A549 (cell line): ENCODE data around the gene HABP2. TPM values are rescaled to one million over a fixed set of nuclear protein-coding genes. Genes with fewer than 3 reads are reported as not detected.

Source experiments
- ATAC-seq, 2 experiments: fragments of 200-7000 bp in 1 of 2; fragments of >200 bp in 1 of 2; cut with Nextera tagmentation in 1 of 2; cut with Tn5 transposase in 1 of 2; 3 replicates each; pipeline versions ENCODE4 v1.8.0 to v1.9.1; 2018 to 2020; ENCODE audit warnings: mild to moderate bottlenecking in 1 of 2, moderate library complexity in 1 of 2
- CTCF ChIA-PET: fragments of 300-600 bp; sonication (Branson Sonifier 250); formaldehyde crosslinking; extraction: SDS; loops from one replicate; lab custom pipeline; 2021; ENCODE audit warnings: antibody characterized with exemption, inconsistent platforms; lab: Yijun Ruan, JAX
- POLR2A ChIA-PET: fragments of 350-600 bp; formaldehyde crosslinking; extraction: SDS; loops from one replicate; lab custom pipeline; 2021; ENCODE audit warnings: antibody characterized with exemption, inconsistent platforms; lab: Yijun Ruan, JAX
- DNase-seq, 2 experiments: peaks; one replicate each; pipeline versions ENCODE4 v3.0.0 to v3.0.0-alpha.2; 2011 to 2016; ENCODE audit warnings: low read depth in 1 of 2, low spot score in 1 of 2
- FAIRE-seq: peaks from 2 replicates; lab custom pipeline; 2011; peaks lifted over from hg19 to GRCh38; lab: Jason Lieb, UNC
- H3K27ac ChIP-seq, 2 experiments: fragments of >200 bp; sonication (Bioruptor Twin); formaldehyde crosslinking; 3 replicates each; pipeline ENCODE4 v1.5.1; 2016 to 2017
- H3K4me1 ChIP-seq: fragments of >200 bp; sonication (Bioruptor Twin); formaldehyde crosslinking; 3 replicates; pipeline ENCODE4 v1.6.1; 2016
- H3K4me2 ChIP-seq: fragments of >200 bp; sonication (Bioruptor Twin); formaldehyde crosslinking; 3 replicates; pipeline ENCODE4 v1.6.1; 2016
- H3K4me3 ChIP-seq: fragments of >200 bp; sonication (Bioruptor Twin); formaldehyde crosslinking; 3 replicates; pipeline ENCODE4 v1.5.1; 2016
- H3K9me3 ChIP-seq: fragments of >200 bp; sonication (Bioruptor Twin); formaldehyde crosslinking; 3 replicates; pipeline ENCODE4 v1.6.1; 2016
- CBX8 ChIP-seq: fragments of 200-600 bp; sonication (generic); IDR thresholded peaks from 2 replicates; pipeline ENCODE4 v1.6.1; 2016
- CEBPB ChIP-seq, 2 experiments: fragments of >200 bp in 1 of 2; sonication (Bioruptor Twin) in 1 of 2; formaldehyde crosslinking in 1 of 2; IDR thresholded peaks; 2 replicates each; pipeline ENCODE4 v1.6.1; 2012 to 2016
- ESRRA ChIP-seq: fragments of 150-350 bp; IDR thresholded peaks from 2 replicates; pipeline ENCODE4 v1.6.1; 2014; ENCODE audit warnings: mild to moderate bottlenecking, low read length, borderline replicate concordance
- HDAC2 ChIP-seq: fragments of 200-600 bp; sonication (generic); IDR thresholded peaks from 2 replicates; pipeline ENCODE4 v1.6.1; 2016
- HEYL ChIP-seq: fragments of 250-450 bp; sonication (Bioruptor Pico); IDR thresholded peaks from 2 replicates; pipeline ENCODE4 v1.8.0; 2021; ENCODE audit warnings: mild to moderate bottlenecking, moderate library complexity
- HOXA7 ChIP-seq: fragments of 250-450 bp; sonication (Bioruptor Pico); IDR thresholded peaks from 2 replicates; pipeline ENCODE4 v1.5.0; 2020; ENCODE audit warnings: mild to moderate bottlenecking, moderate library complexity
- JUN ChIP-seq, 2 experiments: fragments of >200 bp; sonication (Bioruptor Twin); formaldehyde crosslinking; IDR thresholded peaks; 2 replicates in 1 of 2; 3 replicates in 1 of 2; pipeline ENCODE4 v1.6.1; 2016 to 2017
- JUNB ChIP-seq: fragments of >200 bp; sonication (Bioruptor Twin); formaldehyde crosslinking; IDR thresholded peaks from 2 replicates; pipeline ENCODE4 v1.6.1; 2016
- KDM1A ChIP-seq: fragments of 200-600 bp; sonication (generic); IDR thresholded peaks from 2 replicates; pipeline ENCODE4 v1.6.1; 2016; ENCODE audit warnings: low read depth, mild to moderate bottlenecking
- MYC ChIP-seq: IDR thresholded peaks from 2 replicates; pipeline ENCODE4 v1.6.1; 2012; ENCODE audit warnings: mild to moderate bottlenecking, inconsistent platforms, low read length, improper control_type of control experiment, borderline replicate concordance
- NFE2L2 ChIP-seq: fragments of 150-350 bp; conservative IDR thresholded peaks from 2 replicates; pipeline ENCODE4 v1.6.1; 2014; ENCODE audit warnings: low read length
- PHF8 ChIP-seq: fragments of 200-600 bp; sonication (generic); IDR thresholded peaks from 2 replicates; pipeline ENCODE4 v1.6.1; 2016; ENCODE audit warnings: low read depth, mild to moderate bottlenecking, antibody characterized with exemption, moderate library complexity, borderline replicate concordance
- POLR2A ChIP-seq: IDR thresholded peaks from 2 replicates; pipeline ENCODE4 v1.6.1; 2012; ENCODE audit warnings: mild to moderate bottlenecking, low read length
- RAD21 ChIP-seq, 2 experiments: fragments of >200 bp in 1 of 2; sonication (Bioruptor Twin) in 1 of 2; formaldehyde crosslinking in 1 of 2; IDR thresholded peaks in 1 of 2; conservative IDR thresholded peaks in 1 of 2; 2 replicates in 1 of 2; 3 replicates in 1 of 2; pipeline ENCODE4 v1.6.1; 2012 to 2018; ENCODE audit warnings: inconsistent platforms in 1 of 2
- RARB ChIP-seq: fragments of 250-450 bp; sonication (Bioruptor Pico); IDR thresholded peaks from 2 replicates; pipeline ENCODE4 v1.8.0; 2021; ENCODE audit warnings: mild to moderate bottlenecking, moderate library complexity
- RNF2 ChIP-seq: fragments of 200-600 bp; sonication (generic); IDR thresholded peaks from 2 replicates; pipeline ENCODE4 v1.6.1; 2016; ENCODE audit warnings: low read depth, mild to moderate bottlenecking, antibody characterized with exemption, moderate library complexity, borderline replicate concordance
- SMC3 ChIP-seq: fragments of >200 bp; sonication (Bioruptor Twin); formaldehyde crosslinking; IDR thresholded peaks from 3 replicates; pipeline ENCODE4 v1.6.1; 2018; ENCODE audit warnings: inconsistent platforms
- ZFP36 ChIP-seq: fragments of 450-650 bp; IDR thresholded peaks from 2 replicates; pipeline ENCODE4 v1.6.1; 2014; ENCODE audit warnings: borderline replicate concordance; ENCODE audit not compliant: partially characterized antibody
- ZNF302 ChIP-seq: fragments of 250-450 bp; sonication (Bioruptor Pico); IDR thresholded peaks from 2 replicates; pipeline ENCODE4 v1.9.0; 2021; ENCODE audit warnings: inconsistent platforms, mild to moderate bottlenecking, moderate library complexity
- ZSCAN20 ChIP-seq: fragments of 250-450 bp; sonication (Bioruptor Pico); IDR thresholded peaks from 2 replicates; pipeline ENCODE4 v1.8.0; 2022; ENCODE audit warnings: mild to moderate bottlenecking, moderate library complexity
- WGBS: methylation state at CpG from one replicate; pipeline ENCODE4 v1.1.6; 2017; ENCODE audit errors: missing lambda C conversion rate; 5-methylcytosine and 5-hydroxymethylcytosine counted together
- polyA plus RNA-seq, 4 experiments: library from polyadenylated mRNA; depleted of rRNA in 3 of 4; stranded (reverse); fragments of >200 nt; fragmentation: RNase III in 1 of 4; extraction: RNeasy Plus Mini Kit Qiagen cat#74134 plus additional on column Dnase treatment in 1 of 4; gene quantifications; 2 replicates in 3 of 4; 3 replicates in 1 of 4; pipeline ENCODE4 v1.2.3, GENCODE V29; 2011 to 2017
- TF ChIP-seq, protein P1 (sequence below): fragments of 250-450 bp; sonication (Bioruptor Pico); IDR thresholded peaks from 2 replicates; pipeline ENCODE4 v1.5.0; 2021; ENCODE audit warnings: mild to moderate bottlenecking, moderate library complexity, borderline replicate concordance
- TF ChIP-seq, protein P2 (sequence below): fragments of >200 bp; sonication (Bioruptor Twin); formaldehyde crosslinking; IDR thresholded peaks from 3 replicates; pipeline ENCODE4 v1.5.1; 2016
- TF ChIP-seq, protein P3 (sequence below): fragments of 200-600 bp; sonication (generic); IDR thresholded peaks from 2 replicates; pipeline ENCODE4 v1.6.1; 2016; ENCODE audit warnings: antibody characterized with exemption, mild to moderate bottlenecking, moderate library complexity
- TF ChIP-seq, protein P4 (sequence below): IDR thresholded peaks from 2 replicates; pipeline ENCODE4 v1.6.1; 2012
- TF ChIP-seq, protein P5 (sequence below): IDR thresholded peaks from 2 replicates; pipeline ENCODE4 v1.6.1; 2012

Gene HABP2
- polyA plus RNA-seq, 2 of the 4 experiments (the other 2 are of a cell fraction) = 0.17 to 0.97 TPM

DNA sequence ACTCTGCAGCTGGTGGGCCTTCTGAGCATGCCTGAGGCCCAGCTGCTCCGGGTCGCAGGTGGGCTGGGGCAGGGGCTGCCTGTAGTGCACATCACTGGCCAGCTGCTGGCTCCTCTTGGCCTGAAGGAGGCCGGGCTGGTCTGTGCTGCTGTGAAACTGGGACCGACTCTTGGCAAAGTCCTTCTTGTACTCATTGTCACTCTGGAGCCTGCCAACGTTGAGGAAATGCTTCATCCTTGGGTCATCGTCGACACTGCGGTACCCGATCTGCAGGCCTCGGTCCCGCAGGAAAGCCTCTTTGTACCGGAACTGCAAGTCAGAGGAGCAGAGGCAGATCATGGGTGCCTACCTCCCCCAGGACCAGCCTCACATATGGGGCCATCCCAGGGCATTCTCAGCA is 37.7 kb downstream of the HABP2 start (continued):
- TF ChIP-seq, protein P1, sequence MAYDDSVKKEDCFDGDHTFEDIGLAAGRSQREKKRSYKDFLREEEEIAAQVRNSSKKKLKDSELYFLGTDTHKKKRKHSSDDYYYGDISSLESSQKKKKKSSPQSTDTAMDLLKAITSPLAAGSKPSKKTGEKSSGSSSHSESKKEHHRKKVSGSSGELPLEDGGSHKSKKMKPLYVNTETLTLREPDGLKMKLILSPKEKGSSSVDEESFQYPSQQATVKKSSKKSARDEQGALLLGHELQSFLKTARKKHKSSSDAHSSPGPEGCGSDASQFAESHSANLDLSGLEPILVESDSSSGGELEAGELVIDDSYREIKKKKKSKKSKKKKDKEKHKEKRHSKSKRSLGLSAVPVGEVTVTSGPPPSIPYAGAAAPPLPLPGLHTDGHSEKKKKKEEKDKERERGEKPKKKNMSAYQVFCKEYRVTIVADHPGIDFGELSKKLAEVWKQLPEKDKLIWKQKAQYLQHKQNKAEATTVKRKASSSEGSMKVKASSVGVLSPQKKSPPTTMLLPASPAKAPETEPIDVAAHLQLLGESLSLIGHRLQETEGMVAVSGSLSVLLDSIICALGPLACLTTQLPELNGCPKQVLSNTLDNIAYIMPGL (CRISPR knock-in tag) = no peak
- TF ChIP-seq POLR2A (no peak), CBX8 (no peak), ZNF302 (no peak)
- TF ChIP-seq, all 56 proteins: peak for 0

- ChIA-PET CTCF (interaction anchor here (0.6 kb wide), 1 partner anchor 714 kb away, joined by 3 read pairs; no protein-coding TSS in a partner anchor), POLR2A (no interaction called here)
- DNase-seq (no peak), FAIRE-seq (no peak), ATAC-seq (no peak)
- TF ChIP-seq NFE2L2 (no peak), HDAC2 (no peak), ZNF302 (no peak), SMC3 (no peak)
- TF ChIP-seq, protein P2, sequence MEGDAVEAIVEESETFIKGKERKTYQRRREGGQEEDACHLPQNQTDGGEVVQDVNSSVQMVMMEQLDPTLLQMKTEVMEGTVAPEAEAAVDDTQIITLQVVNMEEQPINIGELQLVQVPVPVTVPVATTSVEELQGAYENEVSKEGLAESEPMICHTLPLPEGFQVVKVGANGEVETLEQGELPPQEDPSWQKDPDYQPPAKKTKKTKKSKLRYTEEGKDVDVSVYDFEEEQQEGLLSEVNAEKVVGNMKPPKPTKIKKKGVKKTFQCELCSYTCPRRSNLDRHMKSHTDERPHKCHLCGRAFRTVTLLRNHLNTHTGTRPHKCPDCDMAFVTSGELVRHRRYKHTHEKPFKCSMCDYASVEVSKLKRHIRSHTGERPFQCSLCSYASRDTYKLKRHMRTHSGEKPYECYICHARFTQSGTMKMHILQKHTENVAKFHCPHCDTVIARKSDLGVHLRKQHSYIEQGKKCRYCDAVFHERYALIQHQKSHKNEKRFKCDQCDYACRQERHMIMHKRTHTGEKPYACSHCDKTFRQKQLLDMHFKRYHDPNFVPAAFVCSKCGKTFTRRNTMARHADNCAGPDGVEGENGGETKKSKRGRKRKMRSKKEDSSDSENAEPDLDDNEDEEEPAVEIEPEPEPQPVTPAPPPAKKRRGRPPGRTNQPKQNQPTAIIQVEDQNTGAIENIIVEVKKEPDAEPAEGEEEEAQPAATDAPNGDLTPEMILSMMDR = no peak
- Histone ChIP-seq H3K4me2 (no peak overlapping the region), H3K4me3 (no peak overlapping the region), H3K27ac (no peak overlapping the region), H3K9me3 (no peaks in the 10 kb centered on the region), H3K4me1 (no peaks in the 10 kb centered on the region)
- 24% methylated on average over 5 of the region's 8 CpGs for WGBS
Measured at GRCh38 chr10:113592380-113592779, 39.5 kb downstream of the HABP2 start.

- Histone ChIP-seq H3K9me3 (no peaks in the 10 kb centered on the region; the same call in 2 of the 3 replicates), H3K4me2 (no peak overlapping the region), H3K4me3 (no peak overlapping the region), H3K27ac (no peak overlapping the region), H3K4me1 (no peaks in the 10 kb centered on the region)
- ATAC-seq (no peak), DNase-seq (no peak), FAIRE-seq (no peak)
- POLR2A ChIA-PET = no interaction called here
- no peak for TF ChIP-seq RARB (CRISPR knock-in tag)
- TF ChIP-seq JUN (IDR thresholded peaks at IDR 0.05) = no peak
- no peak for TF ChIP-seq ZSCAN20 (CRISPR knock-in tag)
- TF ChIP-seq, protein P3, sequence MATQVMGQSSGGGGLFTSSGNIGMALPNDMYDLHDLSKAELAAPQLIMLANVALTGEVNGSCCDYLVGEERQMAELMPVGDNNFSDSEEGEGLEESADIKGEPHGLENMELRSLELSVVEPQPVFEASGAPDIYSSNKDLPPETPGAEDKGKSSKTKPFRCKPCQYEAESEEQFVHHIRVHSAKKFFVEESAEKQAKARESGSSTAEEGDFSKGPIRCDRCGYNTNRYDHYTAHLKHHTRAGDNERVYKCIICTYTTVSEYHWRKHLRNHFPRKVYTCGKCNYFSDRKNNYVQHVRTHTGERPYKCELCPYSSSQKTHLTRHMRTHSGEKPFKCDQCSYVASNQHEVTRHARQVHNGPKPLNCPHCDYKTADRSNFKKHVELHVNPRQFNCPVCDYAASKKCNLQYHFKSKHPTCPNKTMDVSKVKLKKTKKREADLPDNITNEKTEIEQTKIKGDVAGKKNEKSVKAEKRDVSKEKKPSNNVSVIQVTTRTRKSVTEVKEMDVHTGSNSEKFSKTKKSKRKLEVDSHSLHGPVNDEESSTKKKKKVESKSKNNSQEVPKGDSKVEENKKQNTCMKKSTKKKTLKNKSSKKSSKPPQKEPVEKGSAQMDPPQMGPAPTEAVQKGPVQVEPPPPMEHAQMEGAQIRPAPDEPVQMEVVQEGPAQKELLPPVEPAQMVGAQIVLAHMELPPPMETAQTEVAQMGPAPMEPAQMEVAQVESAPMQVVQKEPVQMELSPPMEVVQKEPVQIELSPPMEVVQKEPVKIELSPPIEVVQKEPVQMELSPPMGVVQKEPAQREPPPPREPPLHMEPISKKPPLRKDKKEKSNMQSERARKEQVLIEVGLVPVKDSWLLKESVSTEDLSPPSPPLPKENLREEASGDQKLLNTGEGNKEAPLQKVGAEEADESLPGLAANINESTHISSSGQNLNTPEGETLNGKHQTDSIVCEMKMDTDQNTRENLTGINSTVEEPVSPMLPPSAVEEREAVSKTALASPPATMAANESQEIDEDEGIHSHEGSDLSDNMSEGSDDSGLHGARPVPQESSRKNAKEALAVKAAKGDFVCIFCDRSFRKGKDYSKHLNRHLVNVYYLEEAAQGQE = no peak
- no peak for TF ChIP-seq MYC
- CTCF ChIA-PET = no interaction called here
- WGBS = 52% methylated on average over 13 of the region's 13 CpGs
Measured at GRCh38 chr10:113594652-113595051, 41.8 kb downstream of the HABP2 start.

GRCh38 chr10:113600569-113600968 is 47.7 kb downstream of the HABP2 start:
- peaks cover 13% of the 10 kb centered on the region for H3K9me3 ChIP-seq
- no peak overlapping the region for H3K4me3 ChIP-seq
- POLR2A ChIA-PET = no interaction called here
- H3K4me1 ChIP-seq = no peaks in the 10 kb centered on the region
- no peak for TF ChIP-seq RNF2
- no peak for TF ChIP-seq KDM1A
- TF ChIP-seq, protein P4, sequence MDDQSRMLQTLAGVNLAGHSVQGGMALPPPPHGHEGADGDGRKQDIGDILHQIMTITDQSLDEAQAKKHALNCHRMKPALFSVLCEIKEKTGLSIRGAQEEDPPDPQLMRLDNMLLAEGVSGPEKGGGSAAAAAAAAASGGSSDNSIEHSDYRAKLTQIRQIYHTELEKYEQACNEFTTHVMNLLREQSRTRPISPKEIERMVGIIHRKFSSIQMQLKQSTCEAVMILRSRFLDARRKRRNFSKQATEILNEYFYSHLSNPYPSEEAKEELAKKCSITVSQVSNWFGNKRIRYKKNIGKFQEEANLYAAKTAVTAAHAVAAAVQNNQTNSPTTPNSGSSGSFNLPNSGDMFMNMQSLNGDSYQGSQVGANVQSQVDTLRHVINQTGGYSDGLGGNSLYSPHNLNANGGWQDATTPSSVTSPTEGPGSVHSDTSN = no peak
- TF ChIP-seq ZFP36 = no peak
- TF ChIP-seq HOXA7 (CRISPR knock-in tag) = no peak
- no peak for TF ChIP-seq JUNB
- no peak for TF ChIP-seq PHF8
- no peak for TF ChIP-seq MYC
- no peak for TF ChIP-seq ESRRA
- TF ChIP-seq, protein P5, sequence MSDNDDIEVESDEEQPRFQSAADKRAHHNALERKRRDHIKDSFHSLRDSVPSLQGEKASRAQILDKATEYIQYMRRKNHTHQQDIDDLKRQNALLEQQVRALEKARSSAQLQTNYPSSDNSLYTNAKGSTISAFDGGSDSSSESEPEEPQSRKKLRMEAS = no peak
- no peak for TF ChIP-seq RAD21 (conservative IDR thresholded peaks at IDR 0.05 in 1 of 2, IDR thresholded peaks at IDR 0.05 in 1 of 2)
- no peak for TF ChIP-seq ZSCAN20 (CRISPR knock-in tag)
- no peak for TF ChIP-seq CEBPB (IDR thresholded peaks at IDR 0.05)
- no peak for TF ChIP-seq HEYL (CRISPR knock-in tag)
- WGBS = 53% methylated on average over 3 of the region's 3 CpGs
- no peak overlapping the region for H3K4me2 ChIP-seq
- no peak for DNase-seq
- no peak overlapping the region for H3K27ac ChIP-seq
- CTCF ChIA-PET = interaction anchor here (1.7 to 2.1 kb wide), 2 partner anchors 11 to 15 kb away, joined by 5 to 7 read pairs; no protein-coding TSS in a partner anchor
- ATAC-seq = no peak
- no peak for FAIRE-seq
